ENCODE results near the gene FER. TPM values are rescaled to one million over a fixed set of nuclear protein-coding genes. Genes with fewer than 3 reads are reported as not detected.
"Not testable (repeated sequence)": the region's sequence is repeated elsewhere in the genome, so short reads cannot be mapped to it uniquely, and the experiment has no call there.

Gene FER
- polyA plus RNA-seq, 3 donors = 2.4 to 14.7 (median 6.2) TPM

- no peak overlapping the region for H2AFZ ChIP-seq (ENCODE audit: insufficient read depth, low read depth, low read length, poor library complexity, severe bottlenecking)
- H3K36me3 Mint-ChIP-seq = peaks cover 6 to 19% of the 10 kb centered on the region in 2 donors
- intact Hi-C loops (cut with micrococcal nuclease) = no loop called here
Measured at GRCh38 chr5:108989761-108990392, 242.2 kb downstream of the FER start.

GRCh38 chr5:108992396-108993085, 244.8 kb downstream of the FER start:
- H3K4me3 Mint-ChIP-seq; H3K4me2 ChIP-seq (replicated peaks; ENCODE audit: extremely low read depth, low read length, poor library complexity, severe bottlenecking); DNase-seq; H3K27me3 Mint-ChIP-seq (ENCODE audit: low read depth in 3 of 3); H3K9ac ChIP-seq (ENCODE audit: insufficient read depth, low read length, poor library complexity, severe bottlenecking); intact Hi-C loops (cut with micrococcal nuclease); H3K4me1 ChIP-seq (ENCODE audit: control insufficient read depth in 1 of 2, insufficient read depth in 2 of 2, low read length in 2 of 2); H3K27ac Mint-ChIP-seq; H4K20me1 ChIP-seq (ENCODE audit: insufficient read depth, low read length); H3K4me1 Mint-ChIP-seq; H2AFZ ChIP-seq (ENCODE audit: insufficient read depth, low read depth, low read length, poor library complexity, severe bottlenecking); H3K79me2 ChIP-seq (ENCODE audit: insufficient read depth, low read length); H3K27ac ChIP-seq (ENCODE audit: low read depth in 1 of 2, low read length in 2 of 2); H3K36me3 ChIP-seq (replicated peaks in 1 of 2; ENCODE audit: control insufficient read depth in 1 of 2, insufficient read depth in 2 of 2, low read length in 2 of 2); H3K27me3 ChIP-seq (ENCODE audit: control insufficient read depth in 2 of 2, insufficient read depth in 2 of 2, low read length in 2 of 2); H3K4me3 ChIP-seq (replicated peaks in 1 of 3; ENCODE audit: low read depth in 2 of 3, low read length in 3 of 3): not testable (repeated sequence)
- H3K9me3 ChIP-seq (replicated peaks in 1 of 2; ENCODE audit: control insufficient read depth in 1 of 2, insufficient read depth in 1 of 2, low read length in 2 of 2) = peaks cover 4 to 11% of the 10 kb centered on the region in 2 donors
- Mint-ChIP-seq H3K9me3 (peaks cover 16 to 42% (median 30%) of the 10 kb centered on the region in 7 donors), H3K36me3 (peaks cover 7 to 21% of the 10 kb centered on the region in 2 donors)
- 100% methylated on average over 3 of the region's 47 CpGs for WGBS (ENCODE audit: insufficient coverage)

More at GRCh38 chr5:108989761-108990392, 242.2 kb downstream of the FER start:
- Mint-ChIP-seq H3K27me3 (ENCODE audit: low read depth in 3 of 3) (no peaks in the 10 kb centered on the region), H3K27ac (no peak overlapping the region), H3K4me3 (no peak overlapping the region), H3K9me3 (peaks cover 12 to 39% (median 29%) of the 10 kb centered on the region in 7 donors), H3K4me1 (no peaks in the 10 kb centered on the region)
- H3K27me3 ChIP-seq (ENCODE audit: control insufficient read depth in 2 of 2, insufficient read depth in 2 of 2, low read length in 2 of 2) = no peaks in the 10 kb centered on the region
- H3K36me3 ChIP-seq (replicated peaks in 1 of 2; ENCODE audit: control insufficient read depth in 1 of 2, insufficient read depth in 2 of 2, low read length in 2 of 2) = no peaks in the 10 kb centered on the region
- H3K79me2 ChIP-seq (ENCODE audit: insufficient read depth, low read length) = no peaks in the 10 kb centered on the region
- no peak overlapping the region for H3K9ac ChIP-seq (ENCODE audit: insufficient read depth, low read length, poor library complexity, severe bottlenecking)
- no peak for DNase-seq
- peaks cover 4 to 8% of the 10 kb centered on the region in 2 donors for H3K9me3 ChIP-seq (replicated peaks in 1 of 2; ENCODE audit: control insufficient read depth in 1 of 2, insufficient read depth in 1 of 2, low read length in 2 of 2)
- no peak overlapping the region for H3K27ac ChIP-seq (ENCODE audit: low read depth in 1 of 2, low read length in 2 of 2)
- no peak for TF ChIP-seq CTCF (IDR thresholded peaks at IDR 0.05)
- no peaks in the 10 kb centered on the region for H4K20me1 ChIP-seq (ENCODE audit: insufficient read depth, low read length)
- H3K4me1 ChIP-seq (ENCODE audit: control insufficient read depth in 1 of 2, insufficient read depth in 2 of 2, low read length in 2 of 2) = no peaks in the 10 kb centered on the region
- no peak overlapping the region for H3K4me3 ChIP-seq (replicated peaks in 1 of 3; ENCODE audit: low read depth in 2 of 3, low read length in 3 of 3)
- no peak overlapping the region for H3K4me2 ChIP-seq (replicated peaks; ENCODE audit: extremely low read depth, low read length, poor library complexity, severe bottlenecking)
- no CpG with 5 or more reads among the region's 1 CpG for WGBS (ENCODE audit: insufficient coverage)

GRCh38 chr5:108993440-108993839, 245.7 kb downstream of the FER start:
- not testable (repeated sequence) for H3K27ac Mint-ChIP-seq
- 100% methylated on average over 8 of the region's 12 CpGs for WGBS (ENCODE audit: insufficient coverage)

More at GRCh38 chr5:108993440-108993839, 245.7 kb downstream of the FER start:
- peaks cover 7 to 25% of the 10 kb centered on the region in 2 donors for H3K36me3 Mint-ChIP-seq
- H3K4me3 ChIP-seq (replicated peaks in 1 of 3; ENCODE audit: low read depth in 2 of 3, low read length in 3 of 3); H3K4me1 Mint-ChIP-seq; H3K36me3 ChIP-seq (replicated peaks in 1 of 2; ENCODE audit: control insufficient read depth in 1 of 2, insufficient read depth in 2 of 2, low read length in 2 of 2); H4K20me1 ChIP-seq (ENCODE audit: insufficient read depth, low read length); H3K79me2 ChIP-seq (ENCODE audit: insufficient read depth, low read length); H3K9ac ChIP-seq (ENCODE audit: insufficient read depth, low read length, poor library complexity, severe bottlenecking); DNase-seq; H3K27me3 Mint-ChIP-seq (ENCODE audit: low read depth in 3 of 3); H3K4me1 ChIP-seq (ENCODE audit: control insufficient read depth in 1 of 2, insufficient read depth in 2 of 2, low read length in 2 of 2); H3K4me2 ChIP-seq (replicated peaks; ENCODE audit: extremely low read depth, low read length, poor library complexity, severe bottlenecking); H2AFZ ChIP-seq (ENCODE audit: insufficient read depth, low read depth, low read length, poor library complexity, severe bottlenecking); H3K27me3 ChIP-seq (ENCODE audit: control insufficient read depth in 2 of 2, insufficient read depth in 2 of 2, low read length in 2 of 2); H3K27ac ChIP-seq (ENCODE audit: low read depth in 1 of 2, low read length in 2 of 2); H3K4me3 Mint-ChIP-seq; intact Hi-C loops (cut with micrococcal nuclease): not testable (repeated sequence)
- peaks cover 4 to 17% of the 10 kb centered on the region in 2 donors for H3K9me3 ChIP-seq (replicated peaks in 1 of 2; ENCODE audit: control insufficient read depth in 1 of 2, insufficient read depth in 1 of 2, low read length in 2 of 2)
- H3K9me3 Mint-ChIP-seq = peaks cover 19 to 43% (median 31%) of the 10 kb centered on the region in 7 donors

All from CD14-positive monocyte (primary cell).